Fibroblast of skin of left quadriceps (primary cell): ENCODE results near the gene KIFC1.

Experiments
- DNase-seq, 2 experiments: peaks; one replicate each; pipeline ENCODE4 v3.0.0-alpha.2; 2013; ENCODE audit warnings: low read depth in 2 of 2

Gene KIFC1

DNA sequence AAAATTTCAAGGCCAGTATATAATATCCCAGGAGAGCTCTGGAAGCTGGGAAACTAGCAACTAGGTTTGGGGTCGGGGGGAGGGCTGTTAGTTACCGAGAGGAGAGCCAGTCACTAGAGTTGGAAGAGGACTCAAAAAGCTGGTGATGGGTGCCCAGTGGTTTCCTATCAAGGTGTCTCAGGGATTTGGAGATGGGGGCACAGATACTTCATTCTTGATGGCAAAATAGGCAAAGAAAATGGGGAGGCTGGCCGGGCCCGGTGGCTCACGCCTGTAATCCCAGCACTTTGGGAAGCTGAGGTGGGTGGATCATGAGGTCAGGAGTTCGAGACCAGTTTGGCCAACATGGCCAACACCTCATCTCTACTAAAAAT, 20.0 kb downstream of the KIFC1 start:
- DNase-seq = no peak

DNA sequence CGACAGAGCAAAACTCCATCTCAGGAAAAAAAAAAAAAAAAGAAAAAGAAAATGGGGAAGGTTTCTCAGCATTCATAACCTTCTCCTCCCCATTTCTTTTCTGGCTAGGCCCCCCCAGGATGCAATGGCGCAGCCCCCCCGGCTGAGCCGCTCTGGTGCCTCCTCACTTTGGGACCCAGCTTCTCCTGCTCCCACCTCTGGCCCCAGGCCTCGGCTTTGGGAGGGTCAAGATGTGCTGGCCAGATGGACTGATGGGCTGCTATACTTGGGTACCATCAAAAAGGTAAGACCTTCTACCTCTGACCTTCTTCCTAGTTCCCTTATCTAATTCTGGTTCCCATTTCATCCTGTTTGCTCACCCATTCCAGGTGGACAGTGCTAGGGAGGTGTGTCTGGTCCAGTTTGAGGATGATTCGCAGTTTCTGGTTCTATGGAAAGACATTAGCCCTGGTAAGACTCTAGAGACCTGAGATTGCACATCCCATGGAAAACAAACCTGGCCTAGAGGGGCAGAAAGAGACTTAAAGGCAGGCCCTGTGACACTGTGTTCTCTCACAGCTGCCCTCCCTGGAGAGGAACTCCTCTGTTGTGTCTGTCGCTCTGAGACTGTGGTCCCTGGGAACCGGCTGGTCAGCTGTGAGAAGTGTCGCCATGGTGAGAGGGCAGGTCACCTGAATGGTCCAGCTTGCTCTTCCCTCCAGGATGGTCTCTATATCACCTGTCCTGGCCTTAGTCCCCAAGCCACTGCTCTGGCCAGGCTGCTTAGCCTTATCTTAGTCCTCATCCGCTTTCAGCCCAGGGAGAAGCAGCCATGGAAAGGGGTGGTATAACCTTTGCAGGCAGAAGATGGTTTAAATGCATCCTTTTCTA, 20.8 kb downstream of the KIFC1 start:
- no peak for DNase-seq

DNA sequence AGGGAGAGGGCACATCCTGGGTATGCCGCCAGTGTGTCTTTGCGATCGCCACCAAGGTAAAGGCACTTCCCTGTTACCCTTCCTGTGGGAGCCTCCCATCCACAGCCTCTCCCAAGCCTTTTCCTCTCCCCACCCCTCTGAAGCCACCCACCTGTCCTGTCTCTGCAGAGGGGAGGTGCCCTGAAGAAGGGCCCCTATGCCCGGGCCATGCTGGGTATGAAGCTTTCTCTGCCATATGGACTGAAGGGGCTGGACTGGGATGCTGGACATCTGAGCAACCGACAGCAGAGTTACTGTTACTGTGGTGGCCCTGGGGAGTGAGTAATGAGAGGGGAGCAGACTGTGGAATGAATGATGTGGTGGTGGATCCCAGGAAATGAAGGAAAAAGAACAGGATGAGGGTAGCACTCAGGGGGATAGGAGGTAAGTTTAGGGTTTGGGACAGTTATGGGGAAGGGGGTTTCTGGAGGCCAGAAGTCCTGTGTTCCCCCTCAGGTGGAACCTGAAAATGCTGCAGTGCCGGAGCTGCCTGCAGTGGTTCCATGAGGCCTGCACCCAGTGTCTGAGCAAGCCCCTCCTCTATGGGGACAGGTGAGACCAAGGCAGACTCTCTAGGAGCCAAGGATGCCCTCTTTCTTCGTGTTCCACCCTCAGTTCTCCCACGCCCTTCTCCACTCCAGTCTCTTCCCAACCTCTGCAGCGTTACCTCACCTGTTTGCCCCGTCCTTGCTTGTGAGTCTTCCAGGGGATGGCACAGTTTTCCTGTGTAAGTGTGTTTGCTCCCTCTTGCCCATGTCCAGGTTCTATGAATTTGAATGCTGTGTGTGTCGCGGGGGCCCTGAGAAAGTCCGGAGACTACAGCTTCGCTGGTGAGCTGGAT, 21.9 kb downstream of the KIFC1 start:
- no peak for DNase-seq

DNA sequence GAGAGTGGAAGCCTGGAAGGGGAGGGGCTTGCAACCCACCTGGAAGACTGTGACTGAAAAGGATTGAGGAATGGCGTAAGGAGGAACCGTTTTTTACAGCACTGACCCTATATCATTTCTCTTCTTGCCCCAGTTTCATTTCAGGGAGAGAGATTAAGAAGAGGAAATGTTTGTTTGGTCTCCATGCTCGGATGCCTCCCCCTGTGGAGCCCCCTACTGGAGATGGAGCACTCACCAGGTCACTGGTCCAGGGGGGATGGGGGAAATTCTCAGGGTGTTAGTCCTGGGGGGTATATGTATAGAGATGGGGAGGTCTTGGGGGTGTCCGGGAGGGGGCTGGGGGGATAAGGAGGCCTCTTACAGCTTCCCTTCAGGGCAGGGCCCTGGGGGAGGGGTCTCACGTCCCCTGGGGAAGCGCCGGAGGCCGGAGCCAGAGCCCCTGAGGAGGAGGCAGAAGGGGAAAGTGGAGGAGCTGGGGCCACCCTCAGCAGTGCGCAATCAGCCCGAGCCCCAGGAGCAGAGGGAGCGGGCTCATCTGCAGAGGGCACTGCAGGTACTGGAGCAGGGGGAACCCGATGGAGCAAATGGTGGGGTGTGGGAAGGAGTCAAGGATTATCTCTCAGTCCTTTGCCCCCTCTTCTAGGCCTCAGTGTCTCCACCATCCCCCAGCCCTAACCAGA, 23.1 kb downstream of the KIFC1 start:
- no peak for DNase-seq

GRCh38 chr6:33415831-33416230, 24.2 kb downstream of the KIFC1 start:
- no peak for DNase-seq

DNA sequence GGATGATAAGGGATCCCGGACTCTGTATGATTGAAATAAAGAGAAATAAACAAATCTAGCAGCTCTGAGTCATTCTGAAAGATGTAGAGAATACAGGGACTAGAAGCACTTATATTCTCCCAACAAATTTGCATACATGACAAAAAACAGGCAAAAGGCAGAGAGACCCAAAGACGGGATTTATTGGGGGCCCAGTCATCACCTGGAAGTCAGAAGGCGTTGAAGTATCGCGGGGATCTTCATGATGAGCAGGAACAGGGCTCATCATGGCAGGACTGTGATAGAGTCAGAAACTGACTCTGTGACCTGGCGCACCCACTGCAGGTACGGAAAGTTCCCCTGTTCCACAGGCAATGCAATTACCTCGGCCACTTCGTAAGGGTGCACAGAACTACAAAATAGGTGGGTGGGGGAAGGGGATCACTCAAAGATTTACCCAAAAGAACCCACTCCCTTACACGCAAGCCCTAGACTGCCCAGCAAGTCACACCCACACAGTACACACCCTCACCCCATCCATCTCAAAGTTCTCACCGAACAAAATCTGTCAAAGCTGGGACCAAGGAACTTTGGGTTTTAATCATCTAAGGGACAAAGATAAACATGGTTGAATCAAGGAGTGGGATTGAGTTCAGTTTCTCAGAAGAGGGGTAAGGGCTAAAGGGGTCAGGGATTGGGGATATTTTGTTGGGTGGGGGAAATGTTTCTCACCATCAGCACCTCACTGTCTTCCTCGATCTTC, 24.9 kb downstream of the KIFC1 start:
- DNase-seq = no peak

DNA sequence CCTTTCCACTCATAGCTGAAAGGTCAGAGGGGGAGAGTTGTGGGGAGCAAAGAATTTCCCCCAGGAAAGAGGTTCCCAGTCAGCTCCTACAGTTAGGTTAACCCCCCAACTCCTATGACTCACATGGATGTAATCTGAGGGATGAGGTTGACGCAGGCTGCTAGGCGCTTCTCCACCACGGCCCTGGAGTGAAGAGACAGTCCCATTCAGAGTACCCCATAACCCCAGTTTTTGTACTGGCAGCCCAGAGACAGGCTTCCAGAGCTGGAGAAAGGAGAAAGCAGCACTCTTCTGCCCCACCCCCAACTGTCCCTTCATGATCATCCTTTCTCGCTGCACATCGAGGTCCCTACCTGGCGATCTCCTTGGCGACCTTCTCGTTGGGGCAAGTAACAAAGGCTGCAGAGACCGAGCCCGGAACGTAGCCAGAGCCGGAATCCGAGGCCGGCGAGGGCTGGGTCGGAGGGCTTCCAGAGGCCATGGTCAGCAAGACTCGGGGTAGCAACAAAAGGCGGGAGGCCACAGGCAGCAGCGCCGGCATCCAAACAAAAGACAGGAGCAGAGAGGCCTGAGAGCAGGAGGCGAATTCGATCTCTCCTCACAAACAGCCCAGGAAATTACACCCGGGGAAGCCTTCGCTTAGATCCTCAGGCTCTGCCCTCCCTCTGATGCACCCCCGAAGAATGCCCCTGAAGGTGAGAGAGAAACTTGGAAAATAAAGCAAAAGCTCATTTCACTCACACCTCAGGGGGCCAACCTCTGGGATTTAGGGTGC, 25.7 kb downstream of the KIFC1 start:
- DNase-seq = peak; percentile 70 to 73

- DNase-seq = peak; percentile 99
These were observed 26.5 kb downstream of the KIFC1 start, which contains the start of gene CUTA for GRCh38 chr6:33417903-33418689. Gene CUTA (minus strand): TSS chr6:33418107. CDS start chr6:33418000, 107 bp downstream.

GRCh38 chr6:33418690-33419291, 27.2 kb downstream of the KIFC1 start:
- DNase-seq = no peak

DNA sequence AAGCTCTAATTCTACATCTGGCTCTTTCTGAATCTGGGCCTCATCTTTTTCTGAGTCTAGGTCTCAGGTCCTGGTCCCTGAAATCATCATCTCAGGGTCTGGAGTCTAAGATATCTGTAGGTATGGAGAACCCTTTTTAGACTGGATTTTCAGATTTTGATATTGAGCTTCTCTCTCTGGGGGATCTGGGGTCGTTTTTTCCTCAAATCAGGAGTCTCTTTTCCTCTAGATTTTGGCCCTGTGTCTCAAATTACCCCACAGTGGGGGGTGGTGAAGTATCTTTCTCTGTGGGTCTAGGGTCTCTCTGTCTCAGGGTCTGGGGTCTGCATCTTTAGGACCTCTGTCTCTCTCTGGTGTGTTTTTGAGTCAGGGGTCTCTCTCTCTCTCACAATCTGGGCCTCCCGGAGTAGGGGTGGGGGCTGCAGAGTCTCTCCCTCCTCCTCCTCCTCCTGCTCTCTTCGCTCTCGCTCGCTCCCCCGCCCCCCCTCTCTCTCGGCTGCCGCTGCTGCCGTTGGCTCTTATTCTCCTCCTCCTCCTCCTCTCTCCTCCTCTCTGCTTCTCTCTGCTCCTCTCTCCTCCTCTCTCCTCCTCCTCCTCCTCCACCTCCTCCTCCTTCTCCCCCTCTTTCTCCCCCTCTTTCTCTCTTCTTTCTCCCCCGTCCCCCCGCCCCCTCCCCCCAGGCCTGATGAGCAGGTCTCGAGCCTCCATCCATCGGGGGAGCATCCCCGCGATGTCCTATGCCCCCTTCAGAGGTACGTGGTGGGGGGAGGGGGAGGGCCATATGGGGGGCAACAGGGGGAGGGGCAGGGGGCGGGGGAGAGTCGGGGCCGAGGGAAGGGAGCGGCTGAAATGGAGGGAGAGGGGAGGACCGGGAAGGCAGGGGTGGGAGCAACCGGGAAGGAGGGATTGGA, 28.2 kb downstream of the KIFC1 start, which contains the start of gene SYNGAP1:
SYNGAP1 (plus strand) TSS at position 486 of the 911 bp plus-strand sequence; CDS start at position 686, 200 bp downstream.
- DNase-seq = peak; percentile 48 to 50

DNA sequence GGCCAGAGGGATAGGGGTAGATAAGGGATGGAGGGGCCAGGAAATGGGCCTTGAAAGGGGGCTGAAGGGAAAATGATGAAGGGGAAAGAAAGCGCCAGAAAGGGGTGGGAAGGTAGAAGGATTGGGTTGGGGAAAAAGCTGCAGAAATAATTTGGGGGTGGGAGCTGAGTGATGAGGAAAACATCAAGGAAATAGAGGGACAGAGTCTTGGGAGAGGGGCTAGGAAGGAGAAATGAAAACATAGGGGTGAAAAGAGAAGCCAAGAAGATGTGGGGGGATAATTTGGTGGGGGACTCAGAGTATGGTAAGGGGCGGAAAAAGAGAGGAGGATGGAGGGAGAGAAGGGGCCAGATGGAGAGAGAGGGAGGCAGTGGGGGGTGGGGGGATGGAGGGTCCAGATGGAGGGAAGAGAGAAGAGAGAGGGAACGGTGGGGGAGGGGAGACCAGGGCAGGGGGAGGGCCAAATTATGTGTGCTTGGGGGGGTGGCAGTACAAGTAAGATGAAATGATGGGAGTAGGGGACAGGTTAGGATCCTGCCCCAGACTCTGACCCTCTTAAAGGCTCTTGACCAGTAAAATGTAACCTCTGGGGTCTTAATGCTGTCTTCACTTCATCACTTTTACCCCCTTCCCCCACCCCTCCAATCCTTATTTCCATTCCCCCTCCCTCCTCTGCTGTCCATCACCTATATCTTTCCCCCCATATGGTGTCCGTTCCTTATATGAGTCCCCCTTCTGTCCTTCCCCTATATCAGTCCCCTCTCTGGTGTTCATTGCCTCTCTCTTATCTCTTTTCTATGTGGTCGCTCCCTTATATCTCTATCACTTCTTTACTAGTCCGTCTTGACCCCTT, 29.1 kb downstream of the KIFC1 start:
- DNase-seq = no peak

GRCh38 chr6:33421344-33421643, 29.7 kb downstream of the KIFC1 start:
- DNase-seq = no peak

- no peak for DNase-seq
These were observed 32.2 kb downstream of the KIFC1 start for GRCh38 chr6:33423777-33424176.

GRCh38 chr6:33424855-33425667, 33.4 kb downstream of the KIFC1 start:
- DNase-seq = no peak

- DNase-seq = peak; percentile 56 to 58
These were observed 34.3 kb downstream of the KIFC1 start for GRCh38 chr6:33425668-33426577.
